Activated T-helper 1 cell treated with Interleukin-2 at 50 U/mL for 16 hours (primary cell): ENCODE measurements around the gene NFKBIB.

Experiments
- DNase-seq: peaks from one replicate; pipeline ENCODE4 v3.0.0-alpha.2; 2020; ENCODE audit warnings: low read depth

The NFKBIB gene

GRCh38 chr19:38904581-38905539, 5.1 kb downstream of the NFKBIB start:
- DNase-seq = no peak

GRCh38 chr19:38905620-38906019, 5.9 kb downstream of the NFKBIB start:
- DNase-seq = no peak

- no peak for DNase-seq
Observed at GRCh38 chr19:38907227-38907626, 7.5 kb downstream of the NFKBIB start.

- DNase-seq = no peak
Observed at GRCh38 chr19:38907670-38908069, 7.9 kb downstream of the NFKBIB start.

- no peak for DNase-seq
Observed at GRCh38 chr19:38908911-38909310, 9.1 kb downstream of the NFKBIB start.

GRCh38 chr19:38910488-38910887, 10.7 kb downstream of the NFKBIB start:
- no peak for DNase-seq

GRCh38 chr19:38911388-38912001, 11.7 kb downstream of the NFKBIB start:
- DNase-seq = no peak

- DNase-seq = no peak
Observed at GRCh38 chr19:38912600-38913514, 13.1 kb downstream of the NFKBIB start.

GRCh38 chr19:38913958-38914357, 14.2 kb downstream of the NFKBIB start:
- DNase-seq = no peak

- DNase-seq = no peak
Observed at GRCh38 chr19:38915329-38916321, 15.9 kb downstream of the NFKBIB start.

- no peak for DNase-seq
Observed at GRCh38 chr19:38917516-38917915, 17.7 kb downstream of the NFKBIB start.

GRCh38 chr19:38917921-38918491, 18.2 kb downstream of the NFKBIB start:
- DNase-seq = no peak

- DNase-seq = no peak
Observed at GRCh38 chr19:38918526-38918925, 18.8 kb downstream of the NFKBIB start.

- no peak for DNase-seq
Observed at GRCh38 chr19:38919837-38920601, 20.2 kb downstream of the NFKBIB start.

- no peak for DNase-seq
Observed at GRCh38 chr19:38920602-38921419, 21.0 kb downstream of the NFKBIB start.

- no peak for DNase-seq
Observed at GRCh38 chr19:38921420-38922274, 21.9 kb downstream of the NFKBIB start.

- no peak for DNase-seq
Observed at GRCh38 chr19:38922482-38922881, 22.7 kb downstream of the NFKBIB start.

GRCh38 chr19:38924388-38924787, 24.6 kb downstream of the NFKBIB start:
- DNase-seq = no peak
